Ishikawa (cell line): ENCODE data around the gene FIG4.

ENCODE experiments used
- CEBPB ChIP-seq: IDR thresholded peaks from 2 replicates; pipeline ENCODE4 v1.6.1; 2012
- CREB1 ChIP-seq: IDR thresholded peaks from 2 replicates; pipeline ENCODE4 v1.6.1; 2012; ENCODE audit warnings: low read depth
- EP300 ChIP-seq: IDR thresholded peaks from 2 replicates; pipeline ENCODE4 v1.6.1; 2012; ENCODE audit warnings: borderline replicate concordance
- NFIC ChIP-seq: IDR thresholded peaks from 2 replicates; pipeline ENCODE4 v1.6.1; 2012
- RAD21 ChIP-seq: IDR thresholded peaks from 2 replicates; pipeline ENCODE4 v1.6.1; 2012; ENCODE audit warnings: low read depth
- TCF12 ChIP-seq: IDR thresholded peaks from 2 replicates; pipeline ENCODE4 v1.6.1; 2012; ENCODE audit warnings: low read depth
- TEAD4 ChIP-seq: IDR thresholded peaks from 2 replicates; pipeline ENCODE4 v1.6.1; 2012

- TF ChIP-seq CREB1 (no peak), NFIC (no peak), CEBPB (no peak), EP300 (no peak), RAD21 (no peak), TEAD4 (no peak), TCF12 (no peak)
These were observed 162.3 kb downstream of the FIG4 start for GRCh38 chr6:109853426-109853825.
